Measurements from ENCODE around the gene RNF138.

DNA sequence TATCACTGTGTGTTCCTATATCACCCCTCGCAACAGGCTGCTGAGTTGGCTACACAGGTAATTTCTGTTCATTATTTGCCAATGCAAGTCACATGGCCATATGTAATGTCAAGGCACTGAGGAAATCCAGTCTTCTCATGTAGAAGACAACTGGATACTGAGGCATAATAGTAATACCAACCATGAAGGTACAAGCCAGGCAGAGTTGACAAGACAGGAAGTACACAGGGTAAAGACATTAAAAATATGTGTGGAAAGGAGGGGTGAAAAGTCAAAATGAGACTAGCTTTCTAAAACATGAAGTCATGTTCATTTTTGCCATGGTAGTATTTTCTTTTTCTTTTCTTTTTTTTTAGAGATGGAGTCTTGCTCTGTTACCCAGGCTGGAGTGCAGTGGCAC lies 17.5 kb upstream of the RNF138 start:
- TF ChIP-seq POLR2A (IDR thresholded peaks at IDR 0.05) (no peak), POLR2AphosphoS5 (IDR thresholded peaks at IDR 0.05) (no peak), EP300 (IDR thresholded peaks at IDR 0.05; ENCODE audit: low read depth) (no peak)
- TF ChIP-seq, protein P1, sequence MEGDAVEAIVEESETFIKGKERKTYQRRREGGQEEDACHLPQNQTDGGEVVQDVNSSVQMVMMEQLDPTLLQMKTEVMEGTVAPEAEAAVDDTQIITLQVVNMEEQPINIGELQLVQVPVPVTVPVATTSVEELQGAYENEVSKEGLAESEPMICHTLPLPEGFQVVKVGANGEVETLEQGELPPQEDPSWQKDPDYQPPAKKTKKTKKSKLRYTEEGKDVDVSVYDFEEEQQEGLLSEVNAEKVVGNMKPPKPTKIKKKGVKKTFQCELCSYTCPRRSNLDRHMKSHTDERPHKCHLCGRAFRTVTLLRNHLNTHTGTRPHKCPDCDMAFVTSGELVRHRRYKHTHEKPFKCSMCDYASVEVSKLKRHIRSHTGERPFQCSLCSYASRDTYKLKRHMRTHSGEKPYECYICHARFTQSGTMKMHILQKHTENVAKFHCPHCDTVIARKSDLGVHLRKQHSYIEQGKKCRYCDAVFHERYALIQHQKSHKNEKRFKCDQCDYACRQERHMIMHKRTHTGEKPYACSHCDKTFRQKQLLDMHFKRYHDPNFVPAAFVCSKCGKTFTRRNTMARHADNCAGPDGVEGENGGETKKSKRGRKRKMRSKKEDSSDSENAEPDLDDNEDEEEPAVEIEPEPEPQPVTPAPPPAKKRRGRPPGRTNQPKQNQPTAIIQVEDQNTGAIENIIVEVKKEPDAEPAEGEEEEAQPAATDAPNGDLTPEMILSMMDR (IDR thresholded peaks at IDR 0.05), result no peak

All from transverse colon (tissue), 4 donors.